ENCODE data around the gene GAPVD1.
A peak's percentile ranks its signal among the peaks of the same experiment; 100 is the strongest.

The GAPVD1 gene

DNA sequence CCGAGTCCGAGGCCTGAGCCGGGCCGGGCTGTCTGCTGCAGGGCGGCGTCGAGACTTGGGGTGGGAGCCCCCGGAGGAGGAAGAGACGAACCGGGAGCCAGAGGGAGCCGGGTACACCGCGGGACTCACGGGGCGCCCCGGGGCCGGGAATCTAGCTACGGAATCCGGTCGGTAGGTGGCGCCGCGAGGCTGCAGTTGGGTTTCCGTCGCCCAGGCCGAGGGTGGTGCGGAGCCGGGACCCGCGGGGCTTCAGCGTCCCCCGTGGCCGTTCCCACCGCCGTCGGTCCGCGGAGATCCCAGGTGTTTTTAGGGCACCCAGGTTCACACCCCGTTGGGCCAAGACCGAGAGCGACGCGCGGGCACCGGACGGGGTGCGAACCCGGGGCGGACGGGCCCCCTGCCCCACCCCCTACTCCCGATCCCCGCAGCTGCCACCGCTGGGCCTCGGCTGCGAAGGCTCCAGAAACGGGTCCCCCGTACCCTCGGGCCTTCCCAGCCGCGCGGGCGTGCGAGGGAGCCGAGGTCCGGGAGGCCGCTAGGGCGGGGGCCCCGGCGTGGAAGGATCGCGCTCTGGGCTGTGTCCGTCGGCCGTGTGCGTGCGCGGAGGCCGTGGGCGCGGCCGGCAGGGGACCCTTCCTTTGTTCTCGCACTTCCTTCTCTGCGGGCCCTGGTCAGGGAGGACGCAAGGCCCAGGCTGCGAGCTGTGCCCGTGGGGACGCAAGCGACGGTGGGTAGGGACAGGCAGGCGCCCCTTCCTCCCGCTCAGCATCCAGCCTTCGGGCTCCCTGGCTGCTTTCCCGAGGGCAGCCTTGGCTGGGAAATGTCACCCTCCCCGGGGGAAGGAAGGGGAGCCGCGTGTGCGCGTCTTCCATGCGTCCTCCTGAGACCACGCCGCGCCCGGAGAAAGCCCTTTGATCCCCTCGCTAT is 146.6 kb downstream of the GAPVD1 start:
- peak; percentile 62 to 84 for DNase-seq

DNA sequence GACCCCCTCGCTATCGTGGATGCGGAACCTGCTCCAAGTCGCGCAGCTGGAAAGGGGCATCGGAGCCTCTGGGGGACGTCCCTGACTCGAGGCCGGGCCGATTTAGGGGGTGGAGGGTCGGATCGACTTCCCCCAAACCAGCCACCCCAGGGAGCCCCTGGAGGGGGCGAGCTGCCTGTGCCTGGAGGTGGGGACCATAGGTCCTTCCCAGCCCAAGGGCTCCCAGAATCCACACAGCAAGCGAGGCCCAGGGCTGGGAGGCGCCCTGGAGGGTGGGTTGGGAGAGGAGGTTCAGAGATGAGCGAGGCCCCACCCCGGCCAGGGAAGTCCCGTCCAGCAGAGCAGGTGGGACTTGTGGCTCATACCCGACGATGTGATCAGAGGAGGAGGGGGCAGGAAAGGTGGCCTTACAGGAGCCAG is 147.6 kb downstream of the GAPVD1 start:
- no peak for DNase-seq

DNA sequence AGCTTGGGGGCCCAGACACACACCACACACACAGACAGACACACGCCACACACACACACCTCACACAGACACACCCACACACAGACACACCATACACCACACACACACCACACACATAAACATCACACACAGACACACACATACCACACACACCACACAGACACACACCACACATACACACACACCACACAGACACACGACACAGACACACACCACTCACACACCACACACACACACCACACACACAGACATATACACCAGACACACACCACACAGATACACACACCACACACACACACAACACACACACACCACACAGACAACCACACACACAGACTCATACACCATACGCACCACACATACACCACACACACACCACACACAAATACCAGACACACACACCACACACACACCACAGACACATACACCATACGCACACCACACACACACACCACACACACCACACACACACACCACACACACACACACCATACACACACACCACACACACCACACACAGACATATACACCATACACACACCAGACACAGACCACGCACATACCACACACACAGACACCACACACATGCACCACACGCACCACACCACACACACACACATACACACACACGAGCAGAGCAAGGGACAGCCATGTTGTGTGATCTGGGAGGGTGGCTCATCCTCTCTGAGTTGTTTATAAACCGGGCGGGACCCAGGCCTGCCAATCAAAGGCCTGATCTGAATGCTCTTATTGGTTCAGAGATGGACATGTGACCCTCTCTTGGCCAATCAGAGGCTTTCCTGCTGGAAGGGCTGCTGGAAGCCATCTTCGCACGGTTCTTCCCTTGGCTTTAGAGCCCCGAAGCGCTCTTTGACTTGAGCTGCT is 148.3 kb downstream of the GAPVD1 start:
- DNase-seq = peak in 1 of 2 experiments; percentile 13

DNA sequence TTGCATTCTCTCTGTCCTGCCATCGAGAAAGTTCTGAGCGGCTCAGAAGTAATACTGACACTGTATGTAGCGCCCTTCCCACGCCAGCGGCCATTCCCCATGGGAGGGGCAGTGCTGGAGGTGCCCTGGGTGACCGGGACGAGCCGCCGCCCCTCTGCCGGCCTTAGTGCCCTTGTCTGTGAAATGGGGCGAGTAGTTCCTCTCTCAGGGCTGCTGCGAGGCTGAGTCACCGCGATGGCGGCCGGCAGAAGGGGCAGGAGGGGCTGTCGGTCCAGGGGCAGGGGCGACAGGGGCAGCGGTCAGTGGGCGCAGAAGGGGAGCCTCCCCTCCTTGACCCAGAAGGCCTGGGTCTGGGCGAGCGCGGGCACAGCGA is 148.9 kb downstream of the GAPVD1 start:
- DNase-seq = no peak

DNA sequence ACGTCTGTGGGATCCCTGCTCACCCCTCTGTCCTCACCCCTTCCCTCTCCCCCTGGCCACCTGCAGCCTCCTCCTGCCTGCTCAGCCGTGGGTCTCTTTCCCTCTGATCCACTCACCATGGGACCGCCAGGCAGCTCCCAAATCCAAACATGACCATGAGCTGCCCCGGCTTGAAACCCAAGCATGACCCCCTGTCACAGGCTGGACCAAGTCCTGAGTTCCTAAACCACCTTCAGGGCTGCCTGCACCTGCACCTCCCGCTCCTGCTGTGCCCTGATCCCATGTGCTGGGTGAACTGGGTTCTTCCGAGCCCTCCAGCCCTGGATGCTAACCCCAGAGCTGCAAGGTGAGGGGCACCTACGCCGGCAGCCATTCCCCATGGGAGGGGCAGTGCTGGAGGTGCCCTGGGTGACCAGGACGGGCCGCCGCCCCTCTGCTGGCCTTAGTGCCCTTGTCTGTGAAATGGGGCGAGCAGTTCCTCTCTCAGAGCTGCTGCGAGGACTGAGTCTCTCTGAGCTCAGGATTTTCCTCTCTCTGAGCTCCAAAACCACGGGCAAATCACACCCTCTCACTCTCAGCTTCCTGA is 149.6 kb downstream of the GAPVD1 start:
- no peak for DNase-seq

DNA sequence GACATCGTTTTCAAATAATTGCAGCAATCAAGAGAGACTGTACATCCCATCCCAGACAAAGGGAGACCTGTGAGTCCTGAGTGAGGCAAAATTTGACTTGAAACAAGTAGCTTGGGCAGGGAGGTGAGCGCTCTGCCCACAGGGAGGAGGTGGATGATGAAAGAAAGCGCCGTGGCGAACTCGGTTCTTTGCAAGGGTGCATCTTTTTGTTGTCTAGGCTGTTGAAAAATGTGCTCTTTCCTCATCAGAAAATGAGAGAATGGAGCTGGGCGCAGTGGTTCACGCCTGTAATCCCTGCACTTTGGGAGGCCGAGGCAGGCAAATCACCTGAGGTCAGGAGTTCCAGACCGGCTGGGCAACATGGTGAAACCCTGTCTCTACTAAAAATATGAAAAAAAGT is 150.5 kb downstream of the GAPVD1 start:
- no peak for DNase-seq

DNA sequence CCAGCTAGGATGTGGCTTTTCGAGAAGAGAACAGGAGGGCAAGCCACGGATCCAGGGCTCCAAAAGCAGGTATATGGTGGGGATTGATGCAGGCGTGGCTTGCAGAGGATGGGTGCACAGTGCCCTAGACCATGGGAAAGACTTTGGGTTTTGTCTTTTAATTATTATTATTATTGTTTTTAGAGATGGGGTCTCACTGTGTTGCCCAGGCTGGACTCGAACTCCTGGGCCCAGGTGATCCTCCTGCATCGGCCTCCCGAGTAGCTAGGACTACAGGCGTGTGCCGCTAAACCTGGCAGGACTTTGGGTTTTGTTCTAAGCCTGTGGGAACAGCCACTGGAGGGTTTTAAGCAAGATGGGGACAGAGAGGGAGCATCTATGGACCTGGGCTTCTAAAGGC is 152.0 kb downstream of the GAPVD1 start:
- DNase-seq = no peak

DNA sequence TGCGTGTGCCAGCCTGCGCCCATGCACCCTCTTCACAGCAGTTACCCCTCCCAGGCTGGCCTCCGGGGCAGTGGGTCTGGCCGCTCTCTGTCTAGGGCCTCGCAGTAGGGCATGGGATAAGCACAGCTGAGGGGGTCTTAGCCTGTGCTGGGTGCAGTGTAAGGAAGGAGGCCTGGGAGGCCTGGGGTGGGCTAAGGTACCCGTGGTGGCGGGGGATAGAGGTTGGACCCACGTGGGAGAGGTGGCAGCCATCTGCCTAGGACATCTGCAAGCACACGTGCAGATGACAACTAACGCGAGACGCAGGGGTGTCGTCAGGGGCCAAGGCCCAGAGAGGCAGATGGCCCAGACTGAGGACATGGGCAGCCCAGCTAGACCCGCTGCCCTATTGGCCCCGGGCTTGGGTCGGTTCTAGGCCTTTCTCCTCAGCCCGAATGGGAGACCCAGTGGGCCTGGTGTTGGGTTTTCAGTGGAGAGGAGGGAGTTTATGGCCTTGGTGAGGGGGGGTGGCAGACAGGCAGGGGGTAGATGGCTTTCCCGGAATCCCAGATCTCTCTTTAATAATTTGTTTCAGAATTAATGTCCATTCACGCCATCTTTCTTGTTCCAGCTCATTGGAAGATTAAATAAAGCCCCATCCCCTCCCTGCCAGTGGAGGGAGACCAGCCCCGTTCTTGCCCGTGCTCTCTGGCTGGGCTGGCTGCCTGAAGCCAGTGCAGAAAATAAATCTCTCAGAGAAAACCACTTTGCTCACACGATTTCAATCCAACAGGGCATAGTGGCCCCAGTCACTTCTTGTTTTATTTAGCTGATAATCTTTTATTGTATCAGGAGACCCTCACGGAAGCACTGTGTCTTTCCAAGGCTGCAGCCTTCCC is 154.2 kb downstream of the GAPVD1 start:
- no peak for DNase-seq

DNA sequence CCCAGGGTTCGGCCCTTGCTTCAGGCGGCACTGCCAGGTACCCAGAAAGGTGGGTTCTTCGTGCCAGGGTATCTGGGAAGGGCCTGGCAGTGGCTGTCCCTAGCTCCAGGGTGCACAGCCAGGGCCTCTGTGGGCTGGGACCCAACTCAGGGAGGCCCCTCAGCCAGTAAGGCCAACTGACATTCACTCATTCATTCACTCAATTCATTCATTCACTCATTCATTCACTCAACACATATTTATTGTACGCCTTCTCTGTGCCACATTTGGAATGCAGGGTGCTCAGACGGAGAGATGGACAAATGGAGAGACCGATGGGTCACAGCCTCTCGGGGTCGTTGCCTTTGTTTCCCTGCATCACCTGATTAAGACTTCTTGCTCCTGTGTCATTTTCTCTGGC is 154.9 kb downstream of the GAPVD1 start:
- DNase-seq = no peak

Data from stimulated activated CD4-positive, alpha-beta T cell treated with anti-CD3 and anti-CD28 coated beads, Interleukin-4, amount 100 ng/mL, for 4 hours (primary cell).